ENCODE results near the gene C12orf43.

The C12orf43 gene

DNA sequence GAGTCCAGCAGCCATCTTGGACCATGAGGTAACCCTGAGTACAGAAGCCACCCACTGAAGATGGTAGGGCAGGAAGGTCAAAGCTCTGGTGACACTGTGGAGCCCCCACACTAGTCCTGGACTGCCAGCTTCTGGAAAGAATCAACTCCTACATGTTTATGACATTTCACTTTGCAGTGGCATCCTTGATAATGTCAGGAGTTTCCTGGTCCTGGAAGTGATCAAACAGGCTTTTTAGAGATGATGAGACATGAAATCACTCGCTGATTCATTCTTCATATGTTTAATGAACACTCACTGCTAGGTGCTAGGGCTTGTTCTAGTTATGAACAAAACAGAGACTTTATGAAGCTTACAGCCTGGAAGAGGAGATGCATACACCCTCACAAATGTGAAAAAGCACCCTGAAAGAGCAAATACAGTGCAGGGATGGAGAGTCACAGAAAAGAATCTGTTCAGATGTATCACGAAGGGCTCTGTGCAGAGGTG is 53.7 kb downstream of the C12orf43 start:
- H3K27ac ChIP-seq (ENCODE audit: extremely low read depth, low read depth, low read length): no peak overlapping the region
- POLR2A ChIA-PET: no interaction called here

DNA sequence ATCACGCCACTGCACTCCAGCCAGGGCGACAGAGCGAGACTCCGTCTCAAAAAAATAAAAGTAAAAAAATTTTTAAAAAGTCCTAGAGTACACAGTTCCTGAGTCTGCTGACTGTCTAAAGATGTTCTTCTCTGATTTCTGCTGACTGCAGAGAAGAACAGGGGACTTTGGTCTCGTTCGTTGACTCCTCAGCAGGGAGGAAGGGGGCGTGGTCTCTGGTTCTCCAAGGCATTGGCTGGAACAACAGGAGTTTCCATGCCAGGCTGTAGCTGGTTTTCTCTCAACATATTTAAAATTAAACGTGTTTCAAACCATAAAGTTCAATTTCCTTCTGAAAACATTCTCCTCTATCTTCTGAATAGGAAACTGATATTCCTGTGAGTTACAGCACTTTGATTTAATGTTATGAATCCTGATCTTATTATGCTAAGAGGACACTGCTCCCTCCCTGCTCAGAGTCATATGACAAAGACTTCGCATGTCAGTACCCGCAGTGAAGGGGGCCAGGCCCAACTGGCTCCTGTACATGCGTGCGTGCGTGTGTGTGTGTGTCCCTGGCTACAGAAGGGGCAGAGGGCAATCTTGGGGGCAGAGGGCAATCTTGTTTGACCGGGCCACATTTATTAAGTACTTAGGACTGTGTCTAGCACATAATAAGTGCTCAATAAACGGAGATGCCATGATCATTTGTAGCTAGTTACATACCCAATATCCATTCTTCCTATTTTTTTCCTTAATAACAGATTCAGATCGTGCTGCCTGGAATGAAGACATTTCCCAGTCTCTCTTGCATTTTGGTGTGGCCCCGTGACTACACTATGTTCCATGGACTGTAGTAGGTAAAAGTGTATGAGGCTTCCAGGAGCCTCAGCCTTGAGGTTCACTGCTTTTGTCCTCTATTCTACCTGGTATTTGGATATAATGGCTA is 54.4 kb downstream of the C12orf43 start:
- POLR2A ChIA-PET: no interaction called here
- TF ChIP-seq TCF7L2 (IDR thresholded peaks at IDR 0.05; ENCODE audit: borderline replicate concordance, low read depth, low read length) (no peak), KLF9 (tag by site-specific recombination; IDR thresholded peaks at IDR 0.05; ENCODE audit: low read depth) (0 out of 2 replicates have a peak, but pooled peaks have one; percentile 38), BCL6B (tag by site-specific recombination; IDR thresholded peaks at IDR 0.05) (no peak), KLF10 (tag by site-specific recombination; IDR thresholded peaks at IDR 0.05) (peak; percentile 82), ZNF664 (tag by site-specific recombination; IDR thresholded peaks at IDR 0.05) (peak; percentile 63)
- Histone ChIP-seq H3K4me3 (ENCODE audit: low read depth, low read length) (no peak overlapping the region), H3K27ac (ENCODE audit: extremely low read depth, low read depth, low read length) (no peak overlapping the region), H3K36me3 (ENCODE audit: control insufficient read depth in 2 of 2, insufficient read depth in 1 of 2, low read length in 2 of 2) (no peaks in the 10 kb centered on the region), H3K4me1 (ENCODE audit: control insufficient read depth, insufficient read depth, low read length) (no peaks in the 10 kb centered on the region), H3K9me3 (ENCODE audit: control insufficient read depth, insufficient read depth, low read depth, low read length) (no peaks in the 10 kb centered on the region)
- CTCF ChIA-PET: interaction anchor here (0.6 to 1.8 kb wide), 3 partner anchors 10 to 595 kb away, joined by 3 to 12 read pairs (median 4); no protein-coding TSS in a partner anchor

More for the DNA sequence above, 53.7 kb downstream of the C12orf43 start:
- H3K36me3 ChIP-seq (ENCODE audit: control insufficient read depth in 2 of 2, insufficient read depth in 1 of 2, low read length in 2 of 2): no peaks in the 10 kb centered on the region
- CTCF ChIA-PET: interaction anchor here (1.8 kb wide), 1 partner anchor 9 kb away, joined by 12 read pairs; no protein-coding TSS in a partner anchor
- no peaks in the 10 kb centered on the region for H3K9me3 ChIP-seq (ENCODE audit: control insufficient read depth, insufficient read depth, low read depth, low read length)
- H3K4me1 ChIP-seq (ENCODE audit: control insufficient read depth, insufficient read depth, low read length): no peaks in the 10 kb centered on the region
- TF ChIP-seq ZNF184 (tag by site-specific recombination; IDR thresholded peaks at IDR 0.05) (no peak), SP2 (tag by site-specific recombination; IDR thresholded peaks at IDR 0.05) (no peak), ZNF76 (tag by site-specific recombination; IDR thresholded peaks at IDR 0.05; ENCODE audit: borderline replicate concordance, low read depth) (no peak), OSR2 (tag by site-specific recombination; IDR thresholded peaks at IDR 0.05) (no peak), TRIM28 (IDR thresholded peaks at IDR 0.05; ENCODE audit: borderline replicate concordance, low read length) (no peak), ZNF426 (tag by site-specific recombination; IDR thresholded peaks at IDR 0.05) (no peak), ZNF624 (tag by site-specific recombination; IDR thresholded peaks at IDR 0.05) (no peak), ZBTB7A (tag by site-specific recombination; IDR thresholded peaks at IDR 0.05; ENCODE audit: low read depth) (no peak), ZXDB (tag by site-specific recombination; IDR thresholded peaks at IDR 0.05) (no peak), ZNF544 (tag by site-specific recombination; IDR thresholded peaks at IDR 0.05) (no peak), ZNF354C (tag by site-specific recombination; IDR thresholded peaks at IDR 0.05; ENCODE audit: borderline replicate concordance, low read depth) (no peak), ZNF776 (tag by site-specific recombination; IDR thresholded peaks at IDR 0.05; ENCODE audit: borderline replicate concordance) (no peak), ZBTB10 (tag by site-specific recombination; IDR thresholded peaks at IDR 0.05) (no peak), ZNF157 (tag by site-specific recombination; IDR thresholded peaks at IDR 0.05) (no peak), FEZF1 (tag by site-specific recombination; IDR thresholded peaks at IDR 0.05) (no peak), ZNF366 (tag by site-specific recombination; conservative IDR thresholded peaks at IDR 0.05) (no peak), MZF1 (tag by site-specific recombination; IDR thresholded peaks at IDR 0.05; ENCODE audit: borderline replicate concordance) (no peak), ZNF692 (tag by site-specific recombination; IDR thresholded peaks at IDR 0.05) (no peak), ZNF837 (tag by site-specific recombination; IDR thresholded peaks at IDR 0.05) (no peak)
- TF ChIP-seq, protein P1, sequence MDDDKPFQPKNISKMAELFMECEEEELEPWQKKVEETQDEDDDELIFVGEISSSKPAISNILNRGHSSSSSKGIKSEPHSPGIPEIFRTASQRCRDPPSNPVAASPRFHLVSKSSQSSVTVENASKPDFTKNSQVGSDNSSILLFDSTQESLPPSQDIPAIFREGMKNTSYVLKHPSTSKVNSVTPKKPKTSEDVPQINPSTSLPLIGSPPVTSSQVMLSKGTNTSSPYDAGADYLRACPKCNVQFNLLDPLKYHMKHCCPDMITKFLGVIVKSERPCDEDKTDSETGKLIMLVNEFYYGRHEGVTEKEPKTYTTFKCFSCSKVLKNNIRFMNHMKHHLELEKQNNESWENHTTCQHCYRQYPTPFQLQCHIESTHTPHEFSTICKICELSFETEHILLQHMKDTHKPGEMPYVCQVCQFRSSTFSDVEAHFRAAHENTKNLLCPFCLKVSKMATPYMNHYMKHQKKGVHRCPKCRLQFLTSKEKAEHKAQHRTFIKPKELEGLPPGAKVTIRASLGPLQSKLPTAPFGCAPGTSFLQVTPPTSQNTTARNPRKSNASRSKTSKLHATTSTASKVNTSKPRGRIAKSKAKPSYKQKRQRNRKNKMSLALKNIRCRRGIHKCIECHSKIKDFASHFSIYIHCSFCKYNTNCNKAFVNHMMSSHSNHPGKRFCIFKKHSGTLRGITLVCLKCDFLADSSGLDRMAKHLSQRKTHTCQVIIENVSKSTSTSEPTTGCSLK (tag by site-specific recombination; IDR thresholded peaks at IDR 0.05): no peak
- no peak overlapping the region for H3K4me3 ChIP-seq (ENCODE audit: low read depth, low read length)
